Activated T-helper 9 cell treated with anti-CD3 and anti-CD28 coated beads, Interleukin-2, amount 50 U/mL, for 16 hours (primary cell): ENCODE data around the gene XKR3.
"Not testable (repeated sequence)": the region's sequence is repeated elsewhere in the genome, so short reads cannot be mapped to it uniquely, and the experiment has no call there.

Source experiments
- DNase-seq: peaks from one replicate; pipeline ENCODE4 v3.0.0-alpha.2; 2020; ENCODE audit warnings: low read depth

XKR3 gene

GRCh38 chr22:16747266-16748159 lies 77.7 kb downstream of the XKR3 start:
- DNase-seq = not testable (repeated sequence)

- not testable (repeated sequence) for DNase-seq
Measured at GRCh38 chr22:16734271-16734670, 90.9 kb downstream of the XKR3 start.
